ENCODE data around the gene POTEI.
"Not testable (repeated sequence)": the region's sequence is repeated elsewhere in the genome, so short reads cannot be mapped to it uniquely, and the experiment has no call there.

- TF ChIP-seq CTCF (IDR thresholded peaks at IDR 0.05); POLR2AphosphoS5 (IDR thresholded peaks at IDR 0.05; ENCODE audit: insufficient read depth in 1 of 2, low read depth in 1 of 2); POLR2A (IDR thresholded peaks at IDR 0.05): not testable (repeated sequence)
Observed at GRCh38 chr2:130544978-130545377, 35.9 kb upstream of the POTEI start.

Measured in vagina (tissue), 2 donors.